HCT116 (cell line): ENCODE results near the gene PRAMEF12. TPM values are rescaled to one million over a fixed set of nuclear protein-coding genes. Genes with fewer than 3 reads are reported as not detected.

Experiments used
- ATAC-seq: fragments of 200-7000 bp; cut with Tn5 transposase; 2 replicates; pipeline ENCODE4 v1.9.1; 2020; ENCODE audit warnings: mild to moderate bottlenecking, moderate library complexity
- BruUV-seq: library from RNA; stranded (reverse); fragments of 400-500 nt; replicated peaks from 2 replicates; lab custom pipeline; 2021; lab: Mats Ljungman, UMichigan
- CTCF ChIA-PET: fragments of 300-600 bp; sonication (Branson Sonifier 250); formaldehyde crosslinking; loops from one replicate; lab custom pipeline; 2021; ENCODE audit warnings: antibody characterized with exemption; lab: Charles Lee
- POLR2A ChIA-PET: fragments of 300-600, 350-600 bp; sonication (Branson Sonifier 250); formaldehyde crosslinking; loops from one replicate; lab custom pipeline; 2021; ENCODE audit warnings: antibody characterized with exemption; lab: Charles Lee
- RAD21 ChIA-PET, 2 experiments: fragments of 300-600 bp; sonication (Branson Sonifier 250); formaldehyde crosslinking; loops; one replicate each; lab custom pipeline; 2023; ENCODE audit warnings: low total read pairs in 2 of 2; ENCODE audit not compliant: uncharacterized antibody in 2 of 2, unreplicated experiment in 2 of 2, low non-redundant PET in 1 of 2; lab: Charles Lee
- DNase-seq: peaks from one replicate; pipeline ENCODE4 v3.0.0-alpha.2; 2010; ENCODE audit warnings: low read depth, low spot score
- H2AFZ ChIP-seq: fragments of 200-600 bp; shearing (Covaris generic), sonication (generic); 2 replicates; pipeline ENCODE4 v1.6.1; 2017; ENCODE audit warnings: low read depth, mixed run types, mixed read lengths, antibody characterized with exemption, low read length; ENCODE audit not compliant: poor library complexity, severe bottlenecking
- H3K27ac ChIP-seq: 2 replicates; pipeline ENCODE4 v1.5.1; 2012; ENCODE audit warnings: low read depth, low read length
- H3K27me3 ChIP-seq: fragments of 200-600 bp; sonication (generic); 2 replicates; pipeline ENCODE4 v1.6.1; 2016; ENCODE audit warnings: mixed run types, low read length, mixed read lengths; ENCODE audit not compliant: insufficient read depth
- H3K36me3 ChIP-seq, 2 experiments: fragments of 200-500 bp in 1 of 2; fragments of 200-600 bp in 1 of 2; sonication (Bioruptor generic) in 1 of 2; sonication (generic) in 1 of 2; 2 replicates each; pipeline versions ENCODE4 v1.5.1 to v1.6.1; 2014 to 2016; ENCODE audit warnings: low read length in 2 of 2, inconsistent platforms in 1 of 2, mixed read lengths in 1 of 2, mixed run types in 1 of 2; ENCODE audit not compliant: insufficient read depth in 2 of 2, control insufficient read depth in 1 of 2
- H3K4me1 ChIP-seq, 2 experiments: fragments of 200-600 bp in 1 of 2; sonication (generic) in 1 of 2; 2 replicates each; pipeline versions ENCODE4 v1.5.1 to v1.6.1; 2012 to 2017; ENCODE audit warnings: low read length in 2 of 2, inconsistent platforms in 1 of 2, mild to moderate bottlenecking in 1 of 2, mixed read lengths in 1 of 2, mixed run types in 1 of 2, moderate library complexity in 1 of 2; ENCODE audit not compliant: insufficient read depth in 2 of 2, control insufficient read depth in 1 of 2
- H3K4me2 ChIP-seq: fragments of 200-600 bp; sonication (generic); 2 replicates; pipeline ENCODE4 v1.6.1; 2017; ENCODE audit warnings: mixed run types, low read length, mixed read lengths
- H3K4me3 ChIP-seq, 2 experiments: fragments of 200-600 bp in 1 of 2; sonication (generic) in 1 of 2; replicated peaks in 1 of 2; 2 replicates each; pipeline ENCODE4 v1.5.1; 2011 to 2016; ENCODE audit warnings: low read length in 2 of 2, control low read depth in 1 of 2, low read depth in 1 of 2, mild to moderate bottlenecking in 1 of 2, mixed read lengths in 1 of 2, mixed run types in 1 of 2
- H3K79me2 ChIP-seq: fragments of 200-600 bp; sonication (generic); 2 replicates; pipeline ENCODE4 v1.6.1; 2017; ENCODE audit warnings: mild to moderate bottlenecking, mixed run types, low read length, moderate library complexity, mixed read lengths; ENCODE audit not compliant: insufficient read depth
- H3K9ac ChIP-seq: fragments of 200-600 bp; sonication (generic); 2 replicates; pipeline ENCODE4 v1.6.1; 2016; ENCODE audit warnings: low read length, mixed read lengths
- H3K9me2 ChIP-seq: fragments of 200-600 bp; sonication (generic), shearing (Covaris generic); 2 replicates; pipeline ENCODE4 v1.6.1; 2017; ENCODE audit warnings: mixed run types, mild to moderate bottlenecking, moderate library complexity; ENCODE audit not compliant: insufficient read depth
- H3K9me3 ChIP-seq, 2 experiments: fragments of 200-500 bp in 1 of 2; fragments of 200-600 bp in 1 of 2; sonication (Bioruptor generic) in 1 of 2; sonication (generic) in 1 of 2; 2 replicates each; pipeline ENCODE4 v1.6.1; 2014 to 2017; ENCODE audit warnings: low read length in 2 of 2, mixed read lengths in 2 of 2, inconsistent platforms in 1 of 2, low read depth in 1 of 2, mild to moderate bottlenecking in 1 of 2, mixed run types in 1 of 2, moderate library complexity in 1 of 2; ENCODE audit not compliant: control insufficient read depth in 1 of 2, insufficient read depth in 1 of 2
- H4K20me1 ChIP-seq: fragments of 200-600 bp; sonication (generic), shearing (Covaris generic); 2 replicates; pipeline ENCODE4 v1.6.1; 2017; ENCODE audit warnings: mixed run types, mild to moderate bottlenecking, moderate library complexity; ENCODE audit not compliant: insufficient read depth
- FOSL1 ChIP-seq: IDR thresholded peaks from 2 replicates; pipeline ENCODE4 v1.6.1; 2012; ENCODE audit warnings: low read depth
- POLR2A ChIP-seq: IDR thresholded peaks from 2 replicates; pipeline ENCODE4 v1.7.0; 2011; ENCODE audit warnings: borderline replicate concordance; ENCODE audit not compliant: insufficient read depth, insufficient read length; ENCODE audit errors: extremely low read depth
- SIN3A ChIP-seq: IDR thresholded peaks from 2 replicates; pipeline ENCODE4 v1.6.1; 2012; ENCODE audit warnings: low read depth
- SRF ChIP-seq: IDR thresholded peaks from 2 replicates; pipeline ENCODE4 v1.6.1; 2012; ENCODE audit warnings: low read depth
- ZNF274 ChIP-seq: fragments of 200-500 bp; sonication (Bioruptor generic); IDR thresholded peaks from 2 replicates; pipeline ENCODE4 v1.6.1; 2014; ENCODE audit warnings: mild to moderate bottlenecking, low read depth, low read length, inconsistent platforms
- intact Hi-C: fragments of 100-400 bp; cut with micrococcal nuclease; formaldehyde crosslinking; loops from 2 replicates; pipeline ENCODE4 v1.10.0; 2022
- total RNA-seq: library from RNA; stranded (reverse); gene quantifications from one replicate; pipeline ENCODE4 v1.2.1, GENCODE V29; 2021; ENCODE audit not compliant: unreplicated experiment
- TF ChIP-seq, protein P1 (sequence below): IDR thresholded peaks from 2 replicates; pipeline ENCODE4 v1.6.1; 2012
- TF ChIP-seq, protein P2 (sequence below): IDR thresholded peaks from 2 replicates; pipeline ENCODE4 v1.6.1; 2012; ENCODE audit warnings: low read depth

Gene PRAMEF12
- total RNA-seq, 1 experiment from 2014 or later: not detected

DNA sequence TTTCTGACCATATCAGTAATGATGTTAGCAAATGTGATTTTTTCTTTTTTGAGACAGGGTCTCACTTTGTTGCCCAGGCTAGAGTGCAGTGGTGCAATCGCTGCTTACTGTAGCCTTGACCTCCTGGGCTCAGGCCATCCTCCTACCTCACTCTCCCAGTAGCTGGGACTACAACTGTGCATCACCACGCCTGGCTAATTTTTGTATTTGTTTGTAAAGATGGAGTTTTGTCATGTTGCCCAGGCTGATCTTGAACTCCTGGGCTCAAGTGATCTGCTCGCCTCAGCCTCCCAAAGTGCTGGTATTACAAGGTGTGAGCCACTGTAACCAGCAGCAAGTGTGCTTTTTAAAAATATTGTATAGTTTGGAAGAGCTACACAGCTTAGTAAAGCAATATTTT lies 31.6 kb upstream of the PRAMEF12 start:
- no peak overlapping the region for H2AFZ ChIP-seq
- no peak for DNase-seq
- RAD21 ChIA-PET: interaction anchor here in 1 of 2 experiments (0.5 kb wide), 1 partner anchor 283 kb away, joined by 3 read pairs; no protein-coding TSS in a partner anchor
- no peak overlapping the region for H3K27ac ChIP-seq
- TF ChIP-seq FOSL1 (no peak), SRF (no peak), SIN3A (no peak), ZNF274 (no peak), POLR2A (no peak)
- TF ChIP-seq, protein P1, sequence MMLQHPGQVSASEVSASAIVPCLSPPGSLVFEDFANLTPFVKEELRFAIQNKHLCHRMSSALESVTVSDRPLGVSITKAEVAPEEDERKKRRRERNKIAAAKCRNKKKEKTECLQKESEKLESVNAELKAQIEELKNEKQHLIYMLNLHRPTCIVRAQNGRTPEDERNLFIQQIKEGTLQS: no peak
- TF ChIP-seq, protein P2, sequence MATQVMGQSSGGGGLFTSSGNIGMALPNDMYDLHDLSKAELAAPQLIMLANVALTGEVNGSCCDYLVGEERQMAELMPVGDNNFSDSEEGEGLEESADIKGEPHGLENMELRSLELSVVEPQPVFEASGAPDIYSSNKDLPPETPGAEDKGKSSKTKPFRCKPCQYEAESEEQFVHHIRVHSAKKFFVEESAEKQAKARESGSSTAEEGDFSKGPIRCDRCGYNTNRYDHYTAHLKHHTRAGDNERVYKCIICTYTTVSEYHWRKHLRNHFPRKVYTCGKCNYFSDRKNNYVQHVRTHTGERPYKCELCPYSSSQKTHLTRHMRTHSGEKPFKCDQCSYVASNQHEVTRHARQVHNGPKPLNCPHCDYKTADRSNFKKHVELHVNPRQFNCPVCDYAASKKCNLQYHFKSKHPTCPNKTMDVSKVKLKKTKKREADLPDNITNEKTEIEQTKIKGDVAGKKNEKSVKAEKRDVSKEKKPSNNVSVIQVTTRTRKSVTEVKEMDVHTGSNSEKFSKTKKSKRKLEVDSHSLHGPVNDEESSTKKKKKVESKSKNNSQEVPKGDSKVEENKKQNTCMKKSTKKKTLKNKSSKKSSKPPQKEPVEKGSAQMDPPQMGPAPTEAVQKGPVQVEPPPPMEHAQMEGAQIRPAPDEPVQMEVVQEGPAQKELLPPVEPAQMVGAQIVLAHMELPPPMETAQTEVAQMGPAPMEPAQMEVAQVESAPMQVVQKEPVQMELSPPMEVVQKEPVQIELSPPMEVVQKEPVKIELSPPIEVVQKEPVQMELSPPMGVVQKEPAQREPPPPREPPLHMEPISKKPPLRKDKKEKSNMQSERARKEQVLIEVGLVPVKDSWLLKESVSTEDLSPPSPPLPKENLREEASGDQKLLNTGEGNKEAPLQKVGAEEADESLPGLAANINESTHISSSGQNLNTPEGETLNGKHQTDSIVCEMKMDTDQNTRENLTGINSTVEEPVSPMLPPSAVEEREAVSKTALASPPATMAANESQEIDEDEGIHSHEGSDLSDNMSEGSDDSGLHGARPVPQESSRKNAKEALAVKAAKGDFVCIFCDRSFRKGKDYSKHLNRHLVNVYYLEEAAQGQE: no peak
- TF ChIP-seq, all 23 proteins: peak for 0
- BruUV-seq: no TSS peak
- Histone ChIP-seq H3K9me2 (no peaks in the 10 kb centered on the region), H3K9me3 (no peaks in the 10 kb centered on the region), H3K27me3 (peaks cover 12% of the 10 kb centered on the region), H3K79me2 (no peaks in the 10 kb centered on the region), H3K4me2 (no peak overlapping the region), H3K36me3 (no peaks in the 10 kb centered on the region), H4K20me1 (no peaks in the 10 kb centered on the region), H3K9ac (no peak overlapping the region), H3K4me3 (no peak overlapping the region), H3K4me1 (no peaks in the 10 kb centered on the region)
- no peak for ATAC-seq
- ChIA-PET CTCF (no interaction called here), POLR2A (no interaction called here)
- intact Hi-C loops: no loop called here
